ENCODE measurements around the gene MINDY4. TPM values are rescaled to one million over a fixed set of nuclear protein-coding genes. Genes with fewer than 3 reads are reported as not detected.

Gene MINDY4
- total RNA-seq, 1 donor from 2014 or later, result 1.2 TPM

- Mint-ChIP-seq H3K27ac (no peak overlapping the region), H3K4me3 (no peak overlapping the region), H3K4me1 (no peaks in the 10 kb centered on the region), H3K9me3 (no peaks in the 10 kb centered on the region), H3K36me3 (ENCODE audit: low read depth) (no peaks in the 10 kb centered on the region), H3K27me3 (no peaks in the 10 kb centered on the region)
- DNase-seq, result no peak
- intact Hi-C loops (cut with micrococcal nuclease), result no loop called here
These were observed 73.7 kb downstream of the MINDY4 start for GRCh38 chr7:30844916-30845315.

DNA sequence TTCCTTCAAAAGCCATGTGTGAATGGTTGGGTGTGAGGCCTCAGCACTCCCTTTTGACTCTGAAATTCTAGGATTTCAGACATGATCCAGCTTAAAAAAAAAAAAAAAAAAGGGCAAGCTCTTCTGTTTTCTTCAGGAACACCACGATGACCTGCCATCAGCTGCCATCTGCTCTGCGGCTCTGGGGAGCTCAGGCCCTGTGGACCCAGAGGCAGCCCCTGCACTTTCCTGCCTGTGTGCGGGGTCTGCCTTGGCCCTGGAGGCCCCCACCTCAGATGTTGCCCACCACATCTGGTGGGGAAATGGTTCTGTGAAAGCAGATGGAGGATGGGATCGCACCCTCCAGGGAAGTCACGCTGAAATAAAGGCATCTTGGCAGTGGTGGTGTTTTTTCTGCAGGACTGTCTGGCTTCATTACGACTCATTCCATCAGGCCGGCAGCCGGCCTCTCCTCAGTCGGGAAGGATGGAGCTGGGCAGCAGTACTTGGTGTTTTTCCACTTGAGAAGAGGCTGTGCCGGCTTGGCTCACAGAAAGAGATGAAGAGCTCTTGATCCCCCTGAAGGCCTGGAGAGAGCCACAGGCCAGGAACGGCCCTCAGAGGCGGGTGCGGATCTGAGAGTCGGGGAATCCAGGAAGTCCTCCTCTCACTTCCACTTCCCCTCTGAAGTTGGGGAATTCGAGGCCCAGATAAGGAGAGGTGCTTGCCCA lies 74.4 kb downstream of the MINDY4 start:
- intact Hi-C loops (cut with micrococcal nuclease), result no loop called here
- Mint-ChIP-seq H3K27me3 (no peaks in the 10 kb centered on the region), H3K36me3 (ENCODE audit: low read depth) (no peaks in the 10 kb centered on the region), H3K4me1 (no peaks in the 10 kb centered on the region), H3K27ac (no peak overlapping the region), H3K9me3 (no peaks in the 10 kb centered on the region), H3K4me3 (no peak overlapping the region)
- no peak for DNase-seq

DNA sequence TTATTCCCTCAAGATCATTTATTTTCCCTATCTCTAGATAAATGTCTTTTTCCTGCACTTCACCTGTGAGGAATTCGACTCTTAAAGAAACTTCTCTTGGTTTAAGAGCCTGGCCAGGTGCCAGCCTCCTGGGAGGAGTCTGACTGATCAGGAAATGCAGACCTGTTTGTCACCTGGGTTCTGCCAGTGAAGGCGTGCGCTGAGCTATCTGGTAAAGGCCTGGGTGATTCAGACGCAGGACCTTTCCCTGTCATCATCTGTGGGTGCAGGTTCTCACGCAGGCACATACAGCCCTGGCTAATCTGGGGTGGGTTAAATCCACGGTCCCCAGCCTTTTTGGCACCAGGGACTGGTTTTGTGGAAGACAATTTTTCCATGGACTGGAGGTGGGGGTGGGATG lies 75.2 kb downstream of the MINDY4 start:
- Mint-ChIP-seq H3K27ac (no peak overlapping the region), H3K9me3 (no peaks in the 10 kb centered on the region), H3K27me3 (no peaks in the 10 kb centered on the region), H3K4me3 (no peak overlapping the region), H3K36me3 (ENCODE audit: low read depth) (no peaks in the 10 kb centered on the region), H3K4me1 (no peaks in the 10 kb centered on the region)
- DNase-seq, result no peak
- intact Hi-C loops (cut with micrococcal nuclease), result no loop called here

GRCh38 chr7:30848121-30848855 lies 77.1 kb downstream of the MINDY4 start:
- Mint-ChIP-seq H3K27me3 (no peaks in the 10 kb centered on the region), H3K4me3 (no peak overlapping the region), H3K36me3 (ENCODE audit: low read depth) (no peaks in the 10 kb centered on the region), H3K9me3 (no peaks in the 10 kb centered on the region), H3K27ac (no peak overlapping the region), H3K4me1 (no peaks in the 10 kb centered on the region)
- no peak for DNase-seq
- intact Hi-C loops (cut with micrococcal nuclease), result no loop called here

GRCh38 chr7:30849565-30849964 lies 78.3 kb downstream of the MINDY4 start:
- no peaks in the 10 kb centered on the region for H3K9me3 Mint-ChIP-seq
- no peak for DNase-seq
- no peak overlapping the region for H3K27ac Mint-ChIP-seq
- H3K4me3 Mint-ChIP-seq, result no peak overlapping the region
- intact Hi-C loops (cut with micrococcal nuclease), result no loop called here
- no peaks in the 10 kb centered on the region for H3K27me3 Mint-ChIP-seq
- no peaks in the 10 kb centered on the region for H3K36me3 Mint-ChIP-seq (ENCODE audit: low read depth)
- H3K4me1 Mint-ChIP-seq, result no peaks in the 10 kb centered on the region

GRCh38 chr7:30850426-30850825 lies 79.2 kb downstream of the MINDY4 start:
- Mint-ChIP-seq H3K27me3 (no peaks in the 10 kb centered on the region), H3K27ac (no peak overlapping the region), H3K36me3 (ENCODE audit: low read depth) (no peaks in the 10 kb centered on the region), H3K4me1 (no peaks in the 10 kb centered on the region), H3K4me3 (no peak overlapping the region), H3K9me3 (no peaks in the 10 kb centered on the region)
- DNase-seq, result no peak
- intact Hi-C loops (cut with micrococcal nuclease), result no loop called here

DNA sequence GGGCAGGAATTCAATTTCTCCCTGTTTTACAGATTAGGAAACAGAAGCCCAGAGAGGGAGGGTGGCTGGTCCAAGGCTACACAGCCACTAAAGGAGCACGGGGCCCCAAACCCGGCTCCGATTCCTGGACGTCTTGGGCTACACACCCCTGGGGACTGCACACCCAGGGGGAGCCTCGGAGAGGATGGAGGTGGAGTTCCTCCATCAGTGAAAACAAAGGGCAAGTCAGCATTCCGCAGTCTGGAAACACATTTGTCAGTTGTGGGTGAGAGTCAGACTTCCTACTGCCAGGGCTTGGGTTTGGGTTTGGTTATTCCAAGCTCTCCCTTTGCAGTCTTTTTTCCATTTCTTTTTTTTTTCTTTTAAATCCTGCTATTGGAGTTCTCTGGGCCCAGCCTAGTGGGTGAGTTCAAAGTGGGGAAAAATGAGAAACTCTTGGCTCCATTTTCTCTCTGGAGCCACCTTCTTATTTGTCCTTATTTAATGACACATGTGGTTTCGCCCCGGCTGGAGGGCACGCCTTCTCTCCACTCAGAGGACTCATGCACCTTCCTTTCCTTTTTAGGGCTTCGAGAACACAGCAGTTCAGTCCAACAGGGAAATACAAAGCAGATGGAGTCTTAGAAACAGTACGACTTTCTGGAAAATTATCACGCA lies 80.6 kb downstream of the MINDY4 start:
- H3K4me1 Mint-ChIP-seq, result no peaks in the 10 kb centered on the region
- DNase-seq, result no peak
- no peaks in the 10 kb centered on the region for H3K27me3 Mint-ChIP-seq
- H3K9me3 Mint-ChIP-seq, result no peaks in the 10 kb centered on the region
- no peak overlapping the region for H3K27ac Mint-ChIP-seq
- no peaks in the 10 kb centered on the region for H3K36me3 Mint-ChIP-seq (ENCODE audit: low read depth)
- no peak overlapping the region for H3K4me3 Mint-ChIP-seq
- intact Hi-C loops (cut with micrococcal nuclease), result no loop called here

DNA sequence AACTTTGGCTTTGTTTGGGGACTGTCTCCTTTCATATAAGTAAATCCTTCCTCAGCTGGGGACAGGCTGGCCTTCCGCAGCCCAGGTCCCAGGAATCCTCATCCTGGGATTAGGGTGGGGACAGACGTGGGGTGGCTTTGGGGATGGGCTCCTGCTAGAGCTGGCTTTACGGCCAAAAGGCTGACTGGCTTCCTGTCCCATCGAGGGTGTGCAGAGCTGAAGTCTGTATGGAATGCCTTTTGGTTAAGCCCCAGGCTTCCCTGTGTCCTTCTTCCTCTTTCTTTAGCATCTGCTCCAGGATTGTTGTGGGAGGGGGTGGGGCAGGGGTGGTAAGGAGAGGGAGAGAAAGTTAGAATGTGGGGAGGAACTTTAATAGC lies 81.1 kb downstream of the MINDY4 start:
- DNase-seq, result no peak
- no peaks in the 10 kb centered on the region for H3K36me3 Mint-ChIP-seq (ENCODE audit: low read depth)
- H3K27me3 Mint-ChIP-seq, result no peaks in the 10 kb centered on the region
- intact Hi-C loops (cut with micrococcal nuclease), result no loop called here
- no peak overlapping the region for H3K4me3 Mint-ChIP-seq
- no peaks in the 10 kb centered on the region for H3K9me3 Mint-ChIP-seq
- no peaks in the 10 kb centered on the region for H3K4me1 Mint-ChIP-seq
- no peak overlapping the region for H3K27ac Mint-ChIP-seq

- intact Hi-C loops (cut with micrococcal nuclease), result no loop called here
- Mint-ChIP-seq H3K36me3 (ENCODE audit: low read depth) (no peaks in the 10 kb centered on the region), H3K4me1 (no peaks in the 10 kb centered on the region), H3K4me3 (no peak overlapping the region), H3K27ac (no peak overlapping the region), H3K9me3 (no peaks in the 10 kb centered on the region), H3K27me3 (no peaks in the 10 kb centered on the region)
- DNase-seq, result no peak
These were observed 81.6 kb downstream of the MINDY4 start for GRCh38 chr7:30852744-30853288.

DNA sequence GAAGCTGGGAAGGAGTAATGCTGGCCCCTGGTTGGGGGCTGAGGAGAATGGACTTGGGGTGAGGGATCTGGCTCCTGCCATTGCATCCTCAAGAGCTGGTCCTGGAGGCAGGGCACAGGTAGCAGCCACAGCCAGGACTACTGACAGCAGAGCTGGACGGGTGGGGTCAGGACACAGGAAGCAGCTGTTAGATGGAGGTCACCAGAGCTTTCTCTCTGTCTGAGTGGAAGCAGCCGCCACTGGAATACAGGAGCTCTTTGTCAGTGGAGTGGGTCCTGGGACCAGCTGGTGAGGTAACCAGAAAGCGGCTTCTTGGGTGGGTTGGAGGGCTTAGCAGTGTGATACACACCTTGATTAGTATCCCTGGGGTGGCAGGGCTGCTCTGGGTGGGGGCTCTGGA lies 82.4 kb downstream of the MINDY4 start:
- no peaks in the 10 kb centered on the region for H3K4me1 Mint-ChIP-seq
- intact Hi-C loops (cut with micrococcal nuclease), result no loop called here
- H3K9me3 Mint-ChIP-seq, result no peaks in the 10 kb centered on the region
- H3K36me3 Mint-ChIP-seq (ENCODE audit: low read depth), result no peaks in the 10 kb centered on the region
- DNase-seq, result no peak
- H3K27ac Mint-ChIP-seq, result no peak overlapping the region
- H3K4me3 Mint-ChIP-seq, result no peak overlapping the region
- H3K27me3 Mint-ChIP-seq, result no peaks in the 10 kb centered on the region

- no peaks in the 10 kb centered on the region for H3K9me3 Mint-ChIP-seq
- DNase-seq, result no peak
These were observed 84.7 kb downstream of the MINDY4 start for GRCh38 chr7:30855936-30856335.

GRCh38 chr7:30858576-30858975 lies 87.4 kb downstream of the MINDY4 start:
- H3K27me3 Mint-ChIP-seq, result no peaks in the 10 kb centered on the region
- no peaks in the 10 kb centered on the region for H3K36me3 Mint-ChIP-seq (ENCODE audit: low read depth)
- H3K4me3 Mint-ChIP-seq, result no peak overlapping the region
- intact Hi-C loops (cut with micrococcal nuclease), result no loop called here
- H3K9me3 Mint-ChIP-seq, result no peaks in the 10 kb centered on the region
- DNase-seq, result no peak
- no peak overlapping the region for H3K27ac Mint-ChIP-seq
- H3K4me1 Mint-ChIP-seq, result no peaks in the 10 kb centered on the region

More at GRCh38 chr7:30855936-30856335, 84.7 kb downstream of the MINDY4 start:
- Mint-ChIP-seq H3K4me1 (no peaks in the 10 kb centered on the region), H3K4me3 (no peak overlapping the region), H3K27ac (no peak overlapping the region), H3K27me3 (no peaks in the 10 kb centered on the region), H3K36me3 (ENCODE audit: low read depth) (no peaks in the 10 kb centered on the region)
- intact Hi-C loops (cut with micrococcal nuclease), result no loop called here

- H3K4me3 Mint-ChIP-seq, result no peak overlapping the region
- no peaks in the 10 kb centered on the region for H3K36me3 Mint-ChIP-seq (ENCODE audit: low read depth)
- intact Hi-C loops (cut with micrococcal nuclease), result no loop called here
- no peak for DNase-seq
- H3K27me3 Mint-ChIP-seq, result no peaks in the 10 kb centered on the region
- no peaks in the 10 kb centered on the region for H3K9me3 Mint-ChIP-seq
- H3K27ac Mint-ChIP-seq, result no peak overlapping the region
- no peaks in the 10 kb centered on the region for H3K4me1 Mint-ChIP-seq
These were observed 88.2 kb downstream of the MINDY4 start for GRCh38 chr7:30859202-30859939.

All from activated CD4-positive, alpha-beta T cell treated with anti-CD3 and anti-CD28 coated beads, Interleukin-2, amount 10 ng/mL, durations not matched to agents 24 days and 14 days (primary cell).